SK-N-SH treated with all-trans-retinoic acid at 6 μM for 48 hours (cell line): ENCODE results near the gene DCTN3.
"Not testable (repeated sequence)": the region's sequence is repeated elsewhere in the genome, so short reads cannot be mapped to it uniquely, and the experiment has no call there.

Experiments used
- ATAC-seq: fragments of 200-7000 bp; cut with Tn5 transposase; 3 replicates; pipeline ENCODE4 v1.9.1; 2020; ENCODE audit warnings: mild to moderate bottlenecking, moderate library complexity
- ARNTL ChIP-seq: fragments of 450-650 bp; formaldehyde crosslinking; IDR thresholded peaks from 2 replicates; pipeline ENCODE4 v1.5.0; 2020; ENCODE audit warnings: low read depth, mild to moderate bottlenecking, moderate library complexity, borderline replicate concordance
- BACH2 ChIP-seq: fragments of 250-450 bp; sonication (Bioruptor Pico); IDR thresholded peaks from 2 replicates; pipeline ENCODE4 v1.9.0; 2021; ENCODE audit warnings: mild to moderate bottlenecking, borderline replicate concordance
- CSDC2 ChIP-seq: fragments of 250-450 bp; sonication (Bioruptor Pico); IDR thresholded peaks from 2 replicates; pipeline ENCODE4 v1.5.0; 2020; ENCODE audit warnings: mild to moderate bottlenecking, moderate library complexity
- ESRRG ChIP-seq: fragments of 250-450 bp; sonication (Bioruptor Pico); IDR thresholded peaks from 2 replicates; pipeline ENCODE4 v1.6.1; 2021; ENCODE audit warnings: mild to moderate bottlenecking
- ISL1 ChIP-seq: fragments of 250-450 bp; sonication (Bioruptor Pico); IDR thresholded peaks from 2 replicates; pipeline ENCODE4 v2.1.2; 2022; ENCODE audit warnings: mild to moderate bottlenecking, moderate library complexity
- OSR1 ChIP-seq: fragments of 250-450 bp; sonication (Bioruptor Pico); IDR thresholded peaks from 2 replicates; pipeline ENCODE4 v1.8.0; 2022; ENCODE audit warnings: moderate library complexity, mild to moderate bottlenecking, inconsistent platforms
- PATZ1 ChIP-seq: fragments of 250-450 bp; sonication (Bioruptor Pico); IDR thresholded peaks from 2 replicates; pipeline ENCODE4 v1.8.0; 2020; ENCODE audit warnings: mild to moderate bottlenecking, moderate library complexity, borderline replicate concordance
- PPARA ChIP-seq: fragments of 250-450 bp; sonication (Bioruptor Pico); IDR thresholded peaks from 2 replicates; pipeline ENCODE4 v1.5.0; 2020; ENCODE audit warnings: mild to moderate bottlenecking, borderline replicate concordance
- RARB ChIP-seq: fragments of 250-450 bp; sonication (Bioruptor Pico); IDR thresholded peaks from 2 replicates; pipeline ENCODE4 v1.8.0; 2021; ENCODE audit warnings: mild to moderate bottlenecking, moderate library complexity
- SNAI2 ChIP-seq: fragments of 250-450 bp; sonication (Bioruptor Pico); IDR thresholded peaks from 2 replicates; pipeline ENCODE4 v1.5.0; 2020; ENCODE audit warnings: mild to moderate bottlenecking, moderate library complexity
- TCF4 ChIP-seq: fragments of 250-450 bp; sonication (Bioruptor Pico); IDR thresholded peaks from 2 replicates; pipeline ENCODE4 v1.8.0; 2021; ENCODE audit warnings: mild to moderate bottlenecking, moderate library complexity, borderline replicate concordance
- TOX ChIP-seq: fragments of 250-450 bp; sonication (Bioruptor Pico); IDR thresholded peaks from 2 replicates; pipeline ENCODE4 v1.8.0; 2021; ENCODE audit warnings: mild to moderate bottlenecking, moderate library complexity, borderline replicate concordance
- TSHZ2 ChIP-seq: fragments of 250-450 bp; sonication (Bioruptor Pico); IDR thresholded peaks from 2 replicates; pipeline ENCODE4 v1.5.0; 2020; ENCODE audit warnings: mild to moderate bottlenecking, moderate library complexity
- ZC3H10 ChIP-seq: fragments of 250-450 bp; sonication (Bioruptor Pico); IDR thresholded peaks from 2 replicates; pipeline ENCODE4 v1.5.1; 2021; ENCODE audit warnings: mild to moderate bottlenecking, moderate library complexity
- ZFP3 ChIP-seq: fragments of 250-450 bp; sonication (Bioruptor Pico); IDR thresholded peaks from 2 replicates; pipeline ENCODE4 v1.5.0; 2020; ENCODE audit warnings: mild to moderate bottlenecking, moderate library complexity
- ZFP30 ChIP-seq: fragments of 450-650 bp; formaldehyde crosslinking; IDR thresholded peaks from 2 replicates; pipeline ENCODE4 v1.5.0; 2022; ENCODE audit warnings: mild to moderate bottlenecking, moderate library complexity
- ZNF565 ChIP-seq: fragments of 450-650 bp; formaldehyde crosslinking; conservative IDR thresholded peaks from 2 replicates; pipeline ENCODE4 v1.5.0; 2020; ENCODE audit warnings: low read depth, mild to moderate bottlenecking, moderate library complexity
- ZNF70 ChIP-seq: fragments of 450-650 bp; formaldehyde crosslinking; IDR thresholded peaks from 2 replicates; pipeline ENCODE4 v1.5.0; 2020; ENCODE audit warnings: mild to moderate bottlenecking, moderate library complexity
- ZNF8 ChIP-seq: fragments of 450-650 bp; formaldehyde crosslinking; IDR thresholded peaks from 2 replicates; pipeline ENCODE4 v1.5.0; 2020; ENCODE audit warnings: mild to moderate bottlenecking, moderate library complexity
- TF ChIP-seq, protein P1 (sequence below): fragments of 250-450 bp; sonication (Bioruptor Pico); IDR thresholded peaks from 2 replicates; pipeline ENCODE4 v1.8.0; 2021; ENCODE audit warnings: low read depth, mild to moderate bottlenecking, moderate library complexity, borderline replicate concordance

Gene DCTN3

GRCh38 chr9:34642679-34643078 lies 22.4 kb upstream of the DCTN3 start:
- no peak for ATAC-seq
- TF ChIP-seq ZNF565 (CRISPR knock-in tag): no peak
- TF ChIP-seq ARNTL (CRISPR knock-in tag): no peak
- TF ChIP-seq CSDC2: no peak
- TF ChIP-seq RARB (CRISPR knock-in tag): no peak
- TF ChIP-seq, protein P1, sequence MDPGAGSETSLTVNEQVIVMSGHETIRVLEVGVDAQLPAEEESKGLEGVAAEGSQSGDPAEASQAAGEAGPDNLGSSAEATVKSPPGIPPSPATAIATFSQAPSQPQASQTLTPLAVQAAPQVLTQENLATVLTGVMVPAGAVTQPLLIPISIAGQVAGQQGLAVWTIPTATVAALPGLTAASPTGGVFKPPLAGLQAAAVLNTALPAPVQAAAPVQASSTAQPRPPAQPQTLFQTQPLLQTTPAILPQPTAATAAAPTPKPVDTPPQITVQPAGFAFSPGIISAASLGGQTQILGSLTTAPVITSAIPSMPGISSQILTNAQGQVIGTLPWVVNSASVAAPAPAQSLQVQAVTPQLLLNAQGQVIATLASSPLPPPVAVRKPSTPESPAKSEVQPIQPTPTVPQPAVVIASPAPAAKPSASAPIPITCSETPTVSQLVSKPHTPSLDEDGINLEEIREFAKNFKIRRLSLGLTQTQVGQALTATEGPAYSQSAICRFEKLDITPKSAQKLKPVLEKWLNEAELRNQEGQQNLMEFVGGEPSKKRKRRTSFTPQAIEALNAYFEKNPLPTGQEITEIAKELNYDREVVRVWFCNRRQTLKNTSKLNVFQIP (CRISPR knock-in tag): no peak
- TF ChIP-seq OSR1 (CRISPR knock-in tag): no peak
- TF ChIP-seq ZFP30 (CRISPR knock-in tag): no peak
- TF ChIP-seq PATZ1 (CRISPR knock-in tag): no peak
- no peak for TF ChIP-seq TOX (CRISPR knock-in tag)
- no peak for TF ChIP-seq SNAI2 (CRISPR knock-in tag)
- TF ChIP-seq TSHZ2: no peak
- no peak for TF ChIP-seq TCF4

- not testable (repeated sequence) for ATAC-seq
These were observed 19.0 kb upstream of the DCTN3 start for GRCh38 chr9:34639322-34639721.

DNA sequence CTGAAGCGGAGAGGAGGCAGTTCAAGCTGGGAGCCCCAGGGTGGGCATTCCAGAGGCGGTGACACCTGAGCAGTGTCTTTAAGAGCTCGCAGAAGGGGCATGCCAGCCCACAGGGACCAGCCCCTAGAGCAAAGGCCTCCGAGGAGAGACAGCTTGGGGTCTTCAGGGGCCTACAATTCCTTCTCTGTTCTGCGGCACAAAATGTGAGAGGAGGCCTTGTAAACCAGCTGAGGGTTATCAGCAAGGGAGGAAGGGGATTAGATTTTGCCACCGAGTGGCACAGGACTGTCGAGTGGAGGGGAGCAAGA lies 17.8 kb upstream of the DCTN3 start:
- no peak for ATAC-seq
- TF ChIP-seq SNAI2 (CRISPR knock-in tag) (no peak), CSDC2 (no peak), ZC3H10 (no peak), RARB (CRISPR knock-in tag) (no peak), TOX (CRISPR knock-in tag) (no peak), ARNTL (CRISPR knock-in tag) (no peak), PPARA (CRISPR knock-in tag) (no peak)

DNA sequence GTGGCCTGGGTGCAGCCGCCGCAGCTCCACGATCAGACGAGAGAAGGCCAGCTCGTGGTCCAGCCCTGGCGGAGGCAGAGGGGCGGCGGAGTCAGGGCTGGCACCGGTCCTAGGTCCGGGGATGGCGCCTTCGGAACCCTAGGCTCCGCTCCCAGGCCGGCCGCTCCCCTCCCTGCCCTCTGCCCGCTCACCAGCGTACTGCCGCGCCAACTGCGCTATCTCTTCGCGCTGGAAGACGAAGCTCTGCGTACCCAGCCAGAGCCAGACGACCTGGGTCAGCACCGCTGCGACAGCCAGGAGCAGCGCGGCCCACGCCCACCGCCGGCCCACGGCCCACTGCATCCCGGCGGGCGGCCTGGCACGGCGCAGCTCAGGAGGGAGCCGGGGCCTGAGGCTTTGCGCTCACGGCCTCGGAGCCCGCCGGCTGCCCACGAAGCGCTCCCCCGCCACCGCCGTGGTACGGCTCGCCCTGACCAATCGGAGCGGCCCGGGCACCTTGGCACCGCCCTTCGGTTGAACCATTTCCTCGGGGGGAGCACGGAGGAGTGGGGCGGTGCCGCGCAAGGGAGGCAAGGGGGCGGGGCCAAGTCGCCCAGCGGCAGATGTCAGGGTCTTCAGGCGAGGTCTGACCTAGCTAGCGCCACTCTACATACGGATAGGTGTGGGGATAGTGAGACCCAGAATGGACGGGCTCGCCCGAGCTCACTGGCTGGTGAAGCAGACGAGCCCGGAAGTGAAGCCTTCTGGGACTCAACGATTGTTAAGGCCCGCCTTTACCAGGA lies 17.3 kb upstream of the DCTN3 start, which contains the start of gene SIGMAR1:
Gene SIGMAR1 (minus strand): TSS at position 432 of the 782 bp plus-strand sequence. CDS start 90 bp downstream, at position 342.
- TF ChIP-seq ZFP30 (CRISPR knock-in tag): no peak
- TF ChIP-seq SNAI2 (CRISPR knock-in tag): no peak
- no peak for TF ChIP-seq PPARA (CRISPR knock-in tag)
- peak; percentile 94 for ATAC-seq

- TF ChIP-seq ZFP3 (CRISPR knock-in tag) (0 out of 2 replicates have a peak, but pooled peaks have one; percentile 39), TOX (CRISPR knock-in tag) (no peak)
- ATAC-seq: peak; percentile 17; the same call in 2 of the 3 replicates
These were observed 16.6 kb upstream of the DCTN3 start for GRCh38 chr9:34636791-34637355.

DNA sequence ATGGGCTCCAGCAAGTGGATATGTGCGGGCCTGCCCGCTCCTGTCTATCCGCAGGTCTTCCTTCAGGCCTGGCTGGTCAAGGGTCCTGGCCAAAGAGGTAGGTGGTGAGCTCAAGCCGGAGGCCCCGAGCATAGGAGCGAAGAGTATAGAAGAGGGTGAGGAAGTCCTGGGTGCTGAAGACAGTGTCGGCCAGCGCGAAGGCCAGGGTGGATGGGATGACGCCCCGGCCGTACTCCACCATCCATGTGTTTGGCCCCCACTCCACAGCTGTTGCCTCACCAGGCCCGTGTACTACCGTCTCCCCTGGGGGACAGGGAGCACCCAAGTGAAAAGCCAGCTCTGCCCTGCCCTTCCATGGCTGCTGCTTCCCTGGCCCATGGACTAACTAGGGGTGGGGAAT lies 15.3 kb upstream of the DCTN3 start:
- ATAC-seq: no peak
- TF ChIP-seq TCF4 (no peak), TOX (CRISPR knock-in tag) (no peak), ISL1 (no peak), RARB (CRISPR knock-in tag) (no peak), ZFP30 (CRISPR knock-in tag) (no peak), ARNTL (CRISPR knock-in tag) (no peak), ZNF565 (CRISPR knock-in tag) (no peak), ZFP3 (CRISPR knock-in tag) (no peak), BACH2 (CRISPR knock-in tag) (no peak), OSR1 (CRISPR knock-in tag) (no peak), ZNF8 (CRISPR knock-in tag) (no peak), SNAI2 (CRISPR knock-in tag) (no peak), PATZ1 (CRISPR knock-in tag) (no peak), ZNF70 (CRISPR knock-in tag) (no peak), ZC3H10 (no peak), ESRRG (CRISPR knock-in tag) (no peak)
- TF ChIP-seq, protein P1 (CRISPR knock-in tag): no peak
